Caco-2 (cell line): Measurements from ENCODE around the gene KCNQ5. TPM values are rescaled to one million over a fixed set of nuclear protein-coding genes. Genes with fewer than 3 reads are reported as not detected.

Source experiments
- BruUV-seq: library from RNA; stranded (reverse); fragments of 400-500 nt; replicated peaks from 2 replicates; lab custom pipeline; 2021; lab: Mats Ljungman, UMichigan
- CTCF ChIA-PET: fragments of 300-600 bp; sonication (Branson Sonifier 250); formaldehyde crosslinking; loops from one replicate; lab custom pipeline; 2022; ENCODE audit warnings: antibody characterized with exemption; lab: Charles Lee
- POLR2A ChIA-PET: fragments of 300-600 bp; sonication (Branson Sonifier 250); formaldehyde crosslinking; loops from one replicate; lab custom pipeline; 2022; ENCODE audit warnings: antibody characterized with exemption; lab: Charles Lee
- DNase-seq, 2 experiments: peaks; one replicate each; pipeline versions ENCODE4 v3.0.0 to v3.0.0-alpha.2; 2020 to 2022
- H3K27me3 ChIP-seq: replicated peaks from 2 replicates; pipeline ENCODE4 v1.6.0; 2011; ENCODE audit warnings: low read length; ENCODE audit not compliant: control insufficient read depth, insufficient read depth
- H3K36me3 ChIP-seq: 2 replicates; pipeline ENCODE4 v1.5.1; 2011; ENCODE audit warnings: low read length; ENCODE audit not compliant: control insufficient read depth, insufficient read depth
- H3K4me1 ChIP-seq: fragments of 250-450 bp; sonication (Bioruptor Pico); 2 replicates; pipeline ENCODE4 v1.5.1; 2020; ENCODE audit warnings: mild to moderate bottlenecking
- H3K4me3 ChIP-seq: 2 replicates; pipeline ENCODE4 v1.5.1; 2011; ENCODE audit warnings: low read depth, mild to moderate bottlenecking, control low read depth, low read length
- H3K9me3 ChIP-seq: fragments of 250-450 bp; sonication (Bioruptor Pico); 2 replicates; pipeline ENCODE4 v1.5.1; 2020; ENCODE audit warnings: mild to moderate bottlenecking, moderate library complexity
- H3K27ac Mint-ChIP-seq: one replicate; pipeline ENCODE4 v1.8.0; 2022; ENCODE audit warnings: mixed read lengths; ENCODE audit not compliant: unreplicated experiment
- H3K27me3 Mint-ChIP-seq: one replicate; pipeline ENCODE4 v1.8.0; 2022; ENCODE audit warnings: mixed read lengths; ENCODE audit not compliant: insufficient read depth, unreplicated experiment
- H3K36me3 Mint-ChIP-seq: one replicate; pipeline ENCODE4 v1.8.0; 2022; ENCODE audit warnings: mild to moderate bottlenecking, mixed read lengths; ENCODE audit not compliant: insufficient read depth, unreplicated experiment
- H3K4me1 Mint-ChIP-seq: one replicate; pipeline ENCODE4 v1.8.0; 2022; ENCODE audit warnings: low read depth, mixed read lengths; ENCODE audit not compliant: unreplicated experiment
- H3K4me3 Mint-ChIP-seq: one replicate; pipeline ENCODE4 v1.8.0; 2022; ENCODE audit warnings: mild to moderate bottlenecking, moderate library complexity, mixed read lengths; ENCODE audit not compliant: unreplicated experiment
- H3K9me3 Mint-ChIP-seq: one replicate; pipeline ENCODE4 v1.8.0; 2022; ENCODE audit warnings: mixed read lengths; ENCODE audit not compliant: unreplicated experiment
- CTCF ChIP-seq, 2 experiments: fragments of 200-600 bp in 1 of 2; IDR thresholded peaks; 1 replicate in 1 of 2; 2 replicates in 1 of 2; pipeline versions ENCODE4 v1.5.1 to v1.8.0; 2011 to 2022; ENCODE audit warnings: antibody characterized with exemption in 1 of 2, control low read depth in 1 of 2, inconsistent platforms in 1 of 2, low read depth in 1 of 2, low read length in 1 of 2, mild to moderate bottlenecking in 1 of 2, moderate library complexity in 1 of 2; ENCODE audit not compliant: insufficient read depth in 1 of 2, severe bottlenecking in 1 of 2, unreplicated experiment in 1 of 2
- intact Hi-C: fragments of 100-400 bp; cut with micrococcal nuclease; formaldehyde crosslinking; loops from one replicate; pipeline ENCODE4 v1.10.0; 2022; ENCODE audit not compliant: unreplicated experiment
- total RNA-seq: library from RNA; stranded (reverse); gene quantifications from 2 replicates; pipeline ENCODE4 v1.2.3, GENCODE V29; 2022

The KCNQ5 gene
- total RNA-seq, 1 experiment from 2014 or later = 0.20 TPM

GRCh38 chr6:72967329-72967728, 345.5 kb downstream of the KCNQ5 start:
- no peaks in the 10 kb centered on the region for H3K36me3 ChIP-seq
- intact Hi-C loops = no loop called here
- no peaks in the 10 kb centered on the region for H3K27me3 ChIP-seq
- no peak overlapping the region for H3K4me3 Mint-ChIP-seq
- H3K9me3 ChIP-seq = no peaks in the 10 kb centered on the region
- peaks cover 10% of the 10 kb centered on the region for H3K4me1 Mint-ChIP-seq
- no peak for TF ChIP-seq CTCF (IDR thresholded peaks at IDR 0.05; ENCODE audit: insufficient read depth in 1 of 2, low read depth in 1 of 2, low read length in 1 of 2, severe bottlenecking in 1 of 2, unreplicated experiment in 1 of 2)
- H3K36me3 Mint-ChIP-seq = no peaks in the 10 kb centered on the region
- POLR2A ChIA-PET = no interaction called here
- CTCF ChIA-PET = no interaction called here
- no peak overlapping the region for H3K27ac Mint-ChIP-seq
- no peaks in the 10 kb centered on the region for H3K9me3 Mint-ChIP-seq
- no peak for DNase-seq
- H3K4me1 ChIP-seq = peaks cover 11% of the 10 kb centered on the region
- H3K4me3 ChIP-seq = no peak overlapping the region
- H3K27me3 Mint-ChIP-seq = no peaks in the 10 kb centered on the region
- no TSS peak for BruUV-seq

GRCh38 chr6:72968704-72969103, 346.8 kb downstream of the KCNQ5 start:
- Histone ChIP-seq H3K9me3 (no peaks in the 10 kb centered on the region), H3K4me1 (peaks cover 11% of the 10 kb centered on the region), H3K36me3 (no peaks in the 10 kb centered on the region), H3K4me3 (no peak overlapping the region), H3K27me3 (no peaks in the 10 kb centered on the region)
- BruUV-seq = no TSS peak
- Mint-ChIP-seq H3K27ac (no peak overlapping the region), H3K4me3 (no peak overlapping the region), H3K27me3 (no peaks in the 10 kb centered on the region), H3K36me3 (no peaks in the 10 kb centered on the region), H3K4me1 (peaks cover 10% of the 10 kb centered on the region), H3K9me3 (no peaks in the 10 kb centered on the region)
- no peak for TF ChIP-seq CTCF (IDR thresholded peaks at IDR 0.05; ENCODE audit: insufficient read depth in 1 of 2, low read depth in 1 of 2, low read length in 1 of 2, severe bottlenecking in 1 of 2, unreplicated experiment in 1 of 2)
- DNase-seq = no peak
- ChIA-PET CTCF (no interaction called here), POLR2A (no interaction called here)
- intact Hi-C loops = no loop called here

GRCh38 chr6:72969666-72970065, 347.8 kb downstream of the KCNQ5 start:
- intact Hi-C loops = no loop called here
- BruUV-seq = no TSS peak
- Histone ChIP-seq H3K27me3 (no peaks in the 10 kb centered on the region), H3K36me3 (no peaks in the 10 kb centered on the region), H3K4me1 (peaks cover 11% of the 10 kb centered on the region), H3K4me3 (no peak overlapping the region), H3K9me3 (no peaks in the 10 kb centered on the region)
- Mint-ChIP-seq H3K9me3 (no peaks in the 10 kb centered on the region), H3K4me1 (peaks cover 10% of the 10 kb centered on the region), H3K4me3 (no peak overlapping the region), H3K27ac (no peak overlapping the region), H3K36me3 (no peaks in the 10 kb centered on the region), H3K27me3 (no peaks in the 10 kb centered on the region)
- no peak for TF ChIP-seq CTCF (IDR thresholded peaks at IDR 0.05; ENCODE audit: insufficient read depth in 1 of 2, low read depth in 1 of 2, low read length in 1 of 2, severe bottlenecking in 1 of 2, unreplicated experiment in 1 of 2)
- ChIA-PET CTCF (no interaction called here), POLR2A (no interaction called here)
- no peak for DNase-seq
